EH (cell line): ENCODE results near the gene TBXAS1.
"Not testable (repeated sequence)": the region's sequence is repeated elsewhere in the genome, so short reads cannot be mapped to it uniquely, and the experiment has no call there.

Experiments used
- DNase-seq: peaks from one replicate; pipeline ENCODE4 v3.0.0-alpha.2; 2015; ENCODE audit warnings: low read depth

Gene TBXAS1

DNA sequence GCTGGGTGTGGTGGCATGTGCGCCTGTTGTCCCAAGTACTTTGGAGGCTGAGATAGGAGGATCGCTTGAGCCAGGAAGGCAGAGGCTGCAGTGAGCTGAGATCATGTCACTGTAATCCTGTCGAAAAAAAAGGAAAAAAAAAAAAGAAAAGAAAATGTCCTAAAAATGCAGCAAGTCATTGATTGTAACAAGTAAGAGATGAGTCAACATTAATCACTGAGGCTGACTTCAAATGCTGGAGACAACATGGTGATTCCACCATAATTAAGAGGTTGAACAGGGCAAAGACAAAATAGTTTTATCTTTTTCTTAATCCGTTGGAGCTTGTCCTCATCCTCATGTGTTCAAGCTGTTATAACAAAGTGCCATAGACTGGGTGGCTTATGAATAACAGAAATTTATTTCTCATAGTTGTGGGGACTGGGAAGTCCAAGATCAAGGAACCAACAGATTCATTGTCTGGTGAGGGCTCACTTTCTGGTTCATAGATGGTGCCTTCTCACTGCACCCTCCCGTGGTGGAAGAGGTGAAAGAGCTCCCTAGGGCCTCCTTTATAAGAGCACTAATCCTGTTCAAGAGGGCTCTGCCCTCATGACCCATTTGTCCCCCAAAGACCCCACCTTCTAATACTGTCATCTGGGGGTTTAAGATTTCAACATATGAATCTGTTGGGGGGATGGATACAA is 60.3 kb downstream of the TBXAS1 start:
- DNase-seq, result peak; percentile 40

DNA sequence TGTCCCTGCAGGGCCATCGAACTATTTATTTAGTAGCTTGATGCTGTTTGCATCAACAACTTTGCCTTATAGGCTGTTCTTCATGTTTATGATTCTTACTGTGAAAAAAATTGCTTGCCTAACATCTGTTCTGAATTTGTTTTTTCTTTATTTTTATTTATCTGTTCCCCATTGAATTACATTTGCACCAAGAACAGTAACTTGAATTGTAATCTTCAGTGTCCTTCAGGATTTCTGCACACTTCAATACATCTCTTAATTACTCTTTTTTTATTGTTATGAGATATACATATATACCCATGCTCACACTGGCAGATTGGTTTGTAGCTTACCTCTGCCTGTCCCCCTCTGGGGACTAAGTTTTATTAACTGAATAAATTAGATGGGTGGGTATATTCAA is 64.4 kb downstream of the TBXAS1 start:
- DNase-seq, result no peak

DNA sequence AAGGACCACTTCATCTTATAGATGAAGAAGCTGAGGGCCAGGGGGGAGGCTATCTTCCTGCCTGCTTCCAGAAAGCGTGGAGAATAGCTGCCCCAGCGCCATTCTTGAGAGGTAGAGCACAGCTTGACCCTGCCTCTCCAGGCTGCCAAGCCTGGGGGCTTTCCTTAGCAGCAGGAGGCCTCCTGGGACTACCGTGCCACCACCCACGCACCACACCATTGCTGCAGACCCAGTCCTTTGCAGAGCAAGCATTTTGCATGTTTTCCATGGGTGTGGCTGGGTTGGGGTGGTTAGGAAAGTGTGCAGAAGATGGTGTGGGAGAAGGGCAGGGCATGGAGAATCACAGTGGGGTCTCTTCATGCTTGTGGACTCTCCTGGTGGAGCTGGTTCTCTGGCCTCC is 64.9 kb downstream of the TBXAS1 start:
- no peak for DNase-seq

DNA sequence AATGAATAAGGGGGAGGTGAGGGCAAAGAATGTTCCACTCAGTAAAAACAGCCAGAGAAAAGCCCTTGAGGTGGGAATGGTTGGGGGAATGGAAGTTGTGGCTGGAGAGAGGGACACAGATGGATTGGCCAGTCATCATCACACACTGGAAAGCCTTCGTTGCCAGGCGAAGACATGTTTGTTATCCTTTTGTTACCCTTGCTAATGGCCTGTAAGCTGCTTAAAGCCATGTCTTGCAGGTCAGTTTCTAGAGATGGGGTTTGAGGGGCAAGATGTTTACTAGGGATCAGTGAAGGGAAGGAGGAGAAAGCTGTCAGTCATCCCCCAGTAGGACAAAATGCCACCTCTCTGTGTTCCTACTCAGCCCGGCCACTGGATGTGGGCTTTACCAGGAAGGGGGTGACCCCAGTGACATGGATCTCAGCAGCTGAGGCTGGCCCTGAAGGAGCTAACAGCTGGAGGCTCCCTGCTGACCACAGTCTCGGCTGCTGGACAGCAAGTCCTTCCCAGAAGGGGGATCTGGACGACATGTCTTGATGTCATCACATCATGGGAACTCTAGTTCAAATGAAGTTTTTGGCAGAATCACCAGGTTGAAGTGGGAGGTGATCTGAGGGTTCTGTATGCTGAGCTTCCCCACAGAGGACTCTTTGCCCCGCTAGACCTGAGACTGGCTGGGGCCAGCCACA is 66.2 kb downstream of the TBXAS1 start:
- DNase-seq, result no peak

DNA sequence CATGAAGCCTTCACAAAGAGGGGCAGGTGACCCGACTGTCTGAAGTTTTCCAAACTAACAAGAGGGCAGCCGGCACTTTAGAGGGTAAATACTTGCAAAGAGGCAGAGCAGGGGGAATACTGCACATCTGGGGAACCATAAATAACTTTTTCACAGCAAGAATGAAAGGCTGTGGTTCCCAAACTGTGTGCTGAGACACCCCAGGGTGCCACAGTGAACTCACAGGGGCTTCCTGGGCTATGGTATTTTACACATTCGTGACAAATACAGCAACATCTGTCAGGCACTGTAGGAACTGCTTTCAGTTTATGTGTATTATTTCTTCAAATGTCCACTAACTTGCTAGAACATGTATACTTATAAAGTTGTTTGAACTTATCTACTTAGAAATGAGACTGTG is 67.2 kb downstream of the TBXAS1 start:
- DNase-seq, result no peak

DNA sequence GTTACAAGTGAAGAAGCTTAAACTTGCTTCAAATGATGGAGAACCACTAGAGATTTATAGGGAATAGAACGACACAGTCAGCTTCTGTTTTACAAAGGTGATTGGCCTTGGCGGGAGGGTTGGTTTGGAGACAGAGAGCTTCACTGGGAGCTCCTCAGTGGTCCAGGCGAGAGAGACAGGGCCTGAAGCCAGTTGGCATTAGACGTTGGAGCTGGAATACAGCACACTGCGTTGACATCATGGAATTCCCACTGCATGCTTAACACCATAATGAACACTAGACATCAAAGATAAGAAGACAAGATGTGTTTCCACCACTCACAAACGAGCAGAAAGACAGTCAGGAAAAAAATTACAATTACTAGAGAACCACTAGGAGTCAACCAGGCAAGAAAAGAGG is 67.8 kb downstream of the TBXAS1 start:
- DNase-seq, result no peak

DNA sequence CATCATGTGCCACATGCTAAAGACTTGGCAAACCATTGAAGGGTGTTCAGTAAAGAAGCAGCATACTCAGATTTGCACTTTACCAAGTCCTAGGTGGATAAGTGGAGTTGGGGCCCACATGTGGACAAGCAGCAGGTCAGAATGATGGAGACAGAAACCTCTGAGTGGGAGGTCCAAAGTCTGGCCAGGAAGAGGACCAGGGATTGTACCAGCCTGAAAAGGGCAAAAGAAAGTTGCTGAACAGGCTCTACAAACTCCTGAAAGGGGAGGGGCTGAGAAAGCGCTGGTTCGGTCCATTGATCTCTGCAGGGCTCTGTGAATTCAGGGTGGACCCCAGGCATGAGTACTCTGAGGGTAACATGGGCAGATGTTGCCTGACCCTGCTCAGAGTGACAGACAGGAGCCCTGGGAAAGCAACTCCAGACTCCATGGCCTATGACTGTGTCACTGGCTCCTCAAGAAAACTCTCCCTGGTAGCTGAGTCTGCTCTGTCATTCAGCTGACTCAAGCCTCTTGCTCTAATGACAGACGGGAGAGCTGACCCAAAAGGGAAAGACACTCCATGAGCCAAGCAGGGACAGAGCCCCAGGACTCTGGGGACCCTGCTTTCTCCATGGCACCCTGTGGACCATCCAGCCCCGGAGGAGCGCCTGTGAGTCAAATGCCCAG is 68.5 kb downstream of the TBXAS1 start:
- no peak for DNase-seq

DNA sequence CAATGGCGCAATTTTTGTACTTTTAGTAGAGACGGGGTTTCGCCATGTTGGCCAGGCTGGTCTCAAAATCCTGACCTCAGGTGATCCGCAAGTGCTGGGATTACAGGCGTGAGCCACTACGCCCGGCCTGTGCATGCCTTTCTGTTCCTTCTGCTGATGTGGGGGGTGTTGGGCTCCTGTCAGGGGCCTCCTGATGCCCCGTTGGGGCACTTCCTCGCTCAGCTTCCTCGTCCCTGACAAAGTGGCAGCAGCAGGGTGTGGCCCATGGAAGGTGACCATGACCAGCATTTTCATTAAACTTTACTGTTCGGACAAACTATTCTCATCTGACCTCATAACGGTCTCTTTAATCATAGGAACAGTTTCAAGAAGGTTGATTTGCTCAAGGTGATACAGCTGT is 69.4 kb downstream of the TBXAS1 start:
- no peak for DNase-seq

DNA sequence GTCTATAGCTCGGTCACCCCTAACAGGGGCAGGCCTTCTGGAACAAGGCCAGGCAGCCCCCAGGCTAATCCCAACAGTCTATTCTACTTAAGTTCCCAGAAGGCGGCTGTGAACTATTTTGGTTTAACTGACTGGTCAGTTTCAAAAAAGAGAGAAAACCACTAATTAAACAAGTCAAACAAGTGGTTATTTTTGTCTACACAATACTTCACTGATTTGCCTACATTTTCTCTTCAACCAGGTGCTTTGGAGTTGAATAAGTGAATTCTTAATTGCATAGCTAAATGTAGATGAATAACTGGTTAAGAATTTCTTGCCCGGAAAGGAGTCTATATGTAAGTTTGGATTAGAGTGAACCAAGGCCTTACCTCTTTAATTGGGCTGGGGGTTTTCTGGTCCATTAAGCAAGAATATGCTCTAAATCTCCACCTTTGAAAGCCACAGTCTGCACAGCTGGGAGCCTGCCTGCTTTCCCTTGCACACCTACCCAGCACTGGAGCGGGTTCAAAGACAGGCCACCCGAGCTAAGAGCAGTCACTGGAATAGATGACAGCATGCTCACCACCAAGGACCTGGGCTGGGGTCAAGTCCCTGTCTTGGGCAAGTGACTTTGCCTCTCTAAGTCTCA is 70.4 kb downstream of the TBXAS1 start:
- DNase-seq, result no peak

DNA sequence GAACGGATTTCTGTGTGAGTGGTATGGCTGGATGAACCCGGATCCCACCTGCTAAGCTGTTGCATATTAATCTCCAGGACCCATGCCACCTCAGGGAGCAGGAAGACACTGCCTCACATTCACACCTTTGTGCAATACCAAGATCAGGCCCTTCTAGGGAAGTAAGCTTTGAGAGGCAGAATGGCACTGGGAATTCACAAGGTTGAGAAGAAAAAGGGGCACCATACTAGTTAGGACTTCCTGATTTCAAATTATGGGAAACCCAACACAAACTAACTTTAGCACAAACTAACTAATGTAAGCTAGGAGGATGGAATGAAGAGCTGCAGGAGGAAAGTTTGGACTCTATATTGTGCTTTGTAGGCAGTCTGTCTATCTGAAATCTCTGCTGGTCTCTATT is 71.3 kb downstream of the TBXAS1 start:
- no peak for DNase-seq

DNA sequence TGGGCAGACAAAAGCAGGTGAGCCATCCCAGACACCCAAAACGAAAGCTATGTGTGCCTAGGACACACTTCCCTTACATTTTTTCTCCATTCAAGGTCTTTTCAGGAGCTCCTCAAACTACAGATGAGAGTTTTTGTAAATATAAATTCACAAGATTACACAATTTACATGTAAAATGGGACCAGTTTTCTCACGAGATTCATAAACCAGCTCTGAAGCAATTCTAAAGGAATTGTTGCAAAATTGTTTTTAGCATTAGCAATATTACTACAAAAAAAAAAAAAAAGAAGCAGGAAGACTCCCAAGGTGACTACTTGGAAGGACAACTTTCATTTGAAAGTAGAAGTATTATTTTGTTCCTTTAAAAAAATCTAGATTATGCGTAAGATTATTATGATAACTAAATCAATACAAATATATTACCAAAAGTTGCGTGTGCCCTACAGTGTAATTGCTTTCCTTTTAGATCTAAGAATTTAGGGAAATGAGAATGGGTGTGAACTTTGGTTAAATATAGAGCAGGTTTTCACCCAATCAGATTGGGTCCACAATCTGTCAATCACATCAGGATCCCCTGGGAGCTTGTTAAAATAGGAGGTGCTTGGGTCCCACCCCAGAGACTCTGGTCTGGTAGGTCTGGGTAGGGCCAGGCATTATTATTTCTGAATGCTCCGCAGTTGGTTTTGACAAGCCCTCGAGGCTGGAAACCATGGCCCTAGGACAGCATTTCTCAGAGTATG is 72.2 kb downstream of the TBXAS1 start:
- no peak for DNase-seq

DNA sequence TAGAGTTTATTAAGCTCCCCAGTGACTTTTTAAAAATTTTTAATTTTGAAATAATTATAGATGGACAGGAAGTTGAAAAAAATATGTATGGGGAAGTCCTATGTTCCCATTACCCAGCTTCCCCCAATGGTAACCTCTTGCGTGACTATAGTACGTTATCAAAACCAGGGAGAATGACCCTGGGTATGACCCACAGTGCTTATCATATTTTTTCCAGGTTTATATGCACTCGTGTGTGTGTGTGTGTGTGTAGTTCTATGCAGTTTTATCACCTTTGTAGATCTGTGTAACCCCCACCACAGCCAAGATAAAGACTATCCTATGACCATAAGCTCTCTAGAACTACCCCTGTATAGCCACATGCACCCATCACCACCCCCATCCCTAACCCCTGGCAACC is 72.8 kb downstream of the TBXAS1 start:
- no peak for DNase-seq

DNA sequence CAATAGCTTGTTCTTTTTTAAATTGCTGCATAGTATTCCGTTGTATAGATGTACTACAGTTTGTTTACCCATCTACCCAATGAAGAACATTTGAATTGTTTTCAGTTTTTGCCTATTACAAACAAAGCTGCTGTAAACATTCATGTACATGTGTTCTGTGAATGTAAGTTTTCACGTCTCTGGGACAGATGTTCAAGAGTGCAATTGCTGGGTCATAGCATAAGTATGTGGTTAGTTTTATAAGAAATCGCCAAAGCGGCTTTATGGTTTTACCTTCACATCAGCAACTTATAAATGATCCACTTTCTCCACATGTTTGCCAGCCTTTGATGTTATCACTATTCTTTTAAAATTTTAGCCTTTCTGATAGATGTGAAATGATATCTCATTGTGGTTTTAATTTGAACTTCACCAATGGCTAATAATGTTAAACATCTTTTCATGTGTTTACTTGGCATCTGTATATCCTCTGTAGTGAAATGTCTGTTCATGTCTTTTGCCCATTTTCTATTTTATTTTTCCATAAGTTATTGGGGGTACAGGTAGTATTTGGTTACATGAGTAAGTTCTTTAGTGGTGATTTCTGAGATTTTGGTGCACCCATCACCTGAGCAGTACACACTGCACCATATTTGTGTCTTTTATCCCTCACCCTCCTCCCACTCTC is 73.5 kb downstream of the TBXAS1 start:
- DNase-seq, result no peak

DNA sequence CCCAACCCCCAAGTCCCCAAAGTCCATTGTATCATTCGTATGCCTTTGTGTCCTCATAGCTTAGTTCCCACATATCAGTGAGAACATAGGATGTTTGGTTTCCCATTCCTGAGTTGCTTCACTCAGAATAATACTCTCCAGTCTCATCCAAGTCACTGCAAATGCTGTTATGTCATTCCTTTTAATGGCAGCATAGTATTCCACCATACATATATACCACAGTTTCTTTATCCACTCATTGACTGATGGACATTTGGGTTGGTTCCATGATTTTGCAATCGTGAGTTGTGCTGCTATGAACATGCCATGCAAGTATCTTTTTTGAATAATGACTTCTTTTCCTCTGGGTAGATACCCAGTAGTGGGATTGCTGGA is 74.0 kb downstream of the TBXAS1 start:
- DNase-seq, result not testable (repeated sequence)

DNA sequence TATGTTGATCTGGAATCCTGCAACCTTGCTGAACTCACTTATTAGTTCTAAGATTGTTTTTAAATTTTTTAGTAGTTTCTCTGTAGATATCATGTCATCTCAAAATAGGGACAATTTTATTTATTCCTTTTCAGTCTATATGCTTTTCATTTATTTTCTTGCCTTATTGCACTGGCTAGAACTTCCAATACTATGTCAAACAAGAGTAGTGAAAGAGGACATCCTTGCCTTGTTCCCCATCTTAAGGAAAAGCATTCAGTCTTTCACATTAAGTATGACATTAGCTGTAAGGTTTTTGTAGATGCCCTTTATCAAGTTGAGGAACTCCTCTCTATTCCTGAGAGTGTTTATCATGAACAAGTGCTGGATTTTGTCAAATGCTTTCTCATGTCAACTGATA is 77.8 kb downstream of the TBXAS1 start:
- DNase-seq, result no peak

DNA sequence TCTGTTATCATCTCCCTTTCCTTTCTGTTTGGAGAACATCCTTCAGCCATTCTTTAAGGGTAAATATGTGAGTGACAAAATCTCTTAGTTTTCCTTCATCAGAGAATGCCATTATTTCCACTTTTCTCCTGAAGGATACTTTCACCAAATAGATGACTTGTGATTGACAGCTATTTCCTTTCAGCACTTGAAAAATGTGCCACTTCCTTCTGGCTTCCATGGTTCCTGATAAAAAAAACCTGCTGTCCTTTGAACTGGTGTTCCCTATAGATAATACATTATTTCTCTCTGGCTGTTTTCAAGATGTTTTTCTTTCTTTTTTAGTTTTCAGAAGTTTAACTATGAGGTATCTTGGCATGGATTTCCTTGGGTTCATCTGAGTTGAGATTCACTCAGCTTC is 79.7 kb downstream of the TBXAS1 start:
- DNase-seq, result no peak

DNA sequence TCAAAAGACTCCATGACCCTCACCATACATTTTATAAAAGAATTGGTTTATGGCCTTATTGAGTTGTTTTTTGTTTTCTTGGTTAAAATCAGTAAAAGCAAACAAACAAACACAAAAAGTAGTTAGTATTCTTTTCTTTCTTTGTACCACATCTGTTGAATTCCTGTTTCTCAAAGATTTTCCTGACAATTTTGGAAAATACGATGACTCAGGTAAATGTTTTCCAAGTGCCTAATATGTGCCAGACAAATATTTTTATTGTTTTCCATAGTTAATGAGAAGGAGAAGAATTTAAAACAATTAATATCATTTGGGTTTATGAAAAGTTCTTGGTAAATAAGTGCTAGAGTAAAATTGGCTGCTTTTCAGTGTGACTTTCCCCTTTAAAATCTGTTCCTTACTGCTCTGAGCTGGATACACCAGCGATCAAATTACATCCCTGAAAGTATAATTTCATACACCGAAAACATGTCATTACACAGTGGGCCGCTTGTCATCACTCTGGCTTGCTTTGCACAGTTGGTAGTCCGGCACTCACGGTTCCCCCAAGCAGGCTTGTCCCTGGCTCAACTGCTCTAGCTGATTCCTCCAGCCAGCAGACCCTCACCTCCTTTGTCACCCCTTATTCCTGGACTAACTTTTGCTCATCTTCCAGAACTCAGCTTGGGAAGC is 80.5 kb downstream of the TBXAS1 start:
- peak; percentile 38 for DNase-seq

DNA sequence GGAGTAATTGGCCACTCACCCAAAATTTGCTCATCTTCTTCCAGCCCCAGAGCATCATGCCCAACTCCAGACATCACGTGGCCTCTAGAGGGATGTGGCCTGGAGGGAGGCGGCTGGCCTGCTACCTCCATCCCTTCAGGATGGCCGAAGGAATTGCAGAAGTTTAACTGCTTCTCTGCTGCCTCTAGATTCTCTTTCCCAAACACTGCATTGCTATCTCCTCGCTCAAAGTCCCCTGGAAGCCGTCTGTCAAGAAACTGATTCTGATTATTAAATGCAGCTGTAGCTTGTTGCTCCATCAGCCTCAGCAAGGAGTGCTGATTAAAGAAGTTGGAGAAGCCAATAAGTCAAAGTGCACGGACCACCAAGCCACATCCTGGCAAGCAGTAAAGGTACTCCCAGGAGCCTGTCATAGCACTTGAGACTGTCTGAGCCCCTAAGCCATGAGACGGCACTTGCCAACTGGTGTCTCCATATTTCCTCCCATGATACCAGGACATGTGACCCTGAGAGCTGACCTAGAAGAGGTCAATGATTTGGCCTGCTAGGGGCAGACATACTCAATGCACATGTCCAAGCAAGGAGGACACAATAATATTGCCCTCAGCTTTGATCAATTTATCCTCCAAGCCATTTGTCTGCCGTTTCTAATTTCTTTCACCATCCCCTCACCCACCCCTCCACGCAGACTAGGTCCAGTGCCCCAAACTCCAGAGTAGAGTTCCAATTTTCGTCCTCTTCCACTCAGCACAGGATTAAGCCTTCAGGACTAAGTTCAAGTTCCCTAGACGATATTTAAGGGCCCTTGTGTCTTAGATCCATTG is 84.2 kb downstream of the TBXAS1 start:
- no peak for DNase-seq

DNA sequence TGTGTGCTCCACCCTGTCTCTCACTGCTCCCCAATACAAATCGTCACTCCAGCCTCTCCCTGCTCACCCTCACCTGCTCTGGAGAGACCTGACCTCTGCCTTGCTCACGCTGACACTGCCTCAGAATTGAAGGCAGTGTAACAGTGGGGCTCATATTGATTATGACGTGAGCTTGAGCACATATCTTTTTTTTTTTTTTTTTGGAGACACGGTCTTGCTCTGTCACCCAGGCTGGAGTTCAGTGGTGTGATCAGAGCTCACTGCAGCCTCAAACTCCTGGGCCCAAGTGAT is 84.7 kb downstream of the TBXAS1 start:
- no peak for DNase-seq
